ENCODE data around the gene P4HA1.

P4HA1 gene

DNA sequence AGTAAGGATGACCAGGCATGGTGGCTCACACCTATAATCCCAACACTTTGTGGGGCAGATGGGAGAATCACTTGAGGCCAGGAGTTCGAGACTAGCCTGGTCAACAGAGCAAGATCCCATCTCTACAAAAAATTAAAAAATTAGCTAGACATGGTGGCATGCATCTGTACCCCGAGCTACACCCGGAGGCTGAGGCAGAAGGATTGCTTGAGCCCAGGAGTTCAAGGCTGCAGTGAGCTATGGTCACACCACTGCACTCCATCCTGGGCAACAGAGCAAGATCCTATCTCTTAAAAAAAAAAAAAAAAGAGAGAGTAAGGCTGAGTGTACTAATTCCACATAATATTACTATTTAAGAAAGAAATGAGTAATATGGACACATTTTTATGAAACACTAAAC lies 3.8 kb downstream of the P4HA1 start:
- TF ChIP-seq POLR2AphosphoS5 (IDR thresholded peaks at IDR 0.05; ENCODE audit: low read depth, low read length): no peak
- TF ChIP-seq POLR2A (IDR thresholded peaks at IDR 0.05; ENCODE audit: low read depth, low read length): no peak
- TF ChIP-seq TAF1 (IDR thresholded peaks at IDR 0.05; ENCODE audit: borderline replicate concordance, low read depth, low read length): no peak
- DNase-seq (ENCODE audit: insufficient read length) (no peak), FAIRE-seq (no peak)

DNA sequence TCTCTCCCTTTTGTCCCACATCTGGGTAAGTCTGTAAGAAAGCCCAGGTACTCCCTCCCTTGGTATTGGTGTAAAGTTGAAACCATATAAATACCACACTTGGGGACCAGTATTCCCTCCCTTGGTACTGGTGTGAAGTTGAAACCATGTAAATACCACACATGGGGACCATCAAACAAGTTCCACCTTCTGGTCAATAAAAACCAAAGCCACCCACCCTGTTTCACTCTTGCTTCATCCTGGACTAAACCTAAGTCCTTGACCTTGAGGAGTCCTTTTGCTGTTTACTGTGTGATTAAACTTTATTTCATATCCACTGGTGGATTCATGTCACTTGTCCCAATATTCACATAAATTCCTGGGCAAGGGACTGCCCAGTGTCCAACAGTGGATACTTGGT lies 8.4 kb downstream of the P4HA1 start:
- DNase-seq (ENCODE audit: insufficient read length) (no peak), FAIRE-seq (peak; percentile 42)
- TF ChIP-seq TAF1 (IDR thresholded peaks at IDR 0.05; ENCODE audit: borderline replicate concordance, low read depth, low read length) (no peak), POLR2A (IDR thresholded peaks at IDR 0.05; ENCODE audit: low read depth, low read length) (no peak), POLR2AphosphoS5 (IDR thresholded peaks at IDR 0.05; ENCODE audit: low read depth, low read length) (no peak)

DNA sequence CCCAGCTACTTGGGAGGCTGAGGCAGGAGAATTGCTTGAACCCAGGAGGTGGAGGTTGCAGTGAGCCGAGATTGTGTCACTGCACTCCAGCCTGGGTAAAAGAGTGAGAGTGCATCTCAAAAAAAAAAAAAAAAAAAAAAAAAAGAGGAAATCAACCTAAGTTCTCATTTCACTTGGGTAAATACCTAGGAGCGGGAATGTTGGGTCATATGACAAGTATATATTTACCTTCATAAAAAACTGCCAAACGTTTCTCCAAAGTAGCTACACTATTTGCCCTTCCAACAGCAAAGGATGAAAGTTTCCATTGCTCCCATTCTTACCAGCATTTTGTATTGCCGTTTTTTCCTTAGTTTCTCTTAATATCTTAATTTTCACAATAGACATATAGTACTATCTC lies 9.8 kb downstream of the P4HA1 start:
- TF ChIP-seq TAF1 (IDR thresholded peaks at IDR 0.05; ENCODE audit: borderline replicate concordance, low read depth, low read length) (no peak), POLR2AphosphoS5 (IDR thresholded peaks at IDR 0.05; ENCODE audit: low read depth, low read length) (no peak)
- no peak for FAIRE-seq
- no peak for DNase-seq (ENCODE audit: insufficient read length)

DNA sequence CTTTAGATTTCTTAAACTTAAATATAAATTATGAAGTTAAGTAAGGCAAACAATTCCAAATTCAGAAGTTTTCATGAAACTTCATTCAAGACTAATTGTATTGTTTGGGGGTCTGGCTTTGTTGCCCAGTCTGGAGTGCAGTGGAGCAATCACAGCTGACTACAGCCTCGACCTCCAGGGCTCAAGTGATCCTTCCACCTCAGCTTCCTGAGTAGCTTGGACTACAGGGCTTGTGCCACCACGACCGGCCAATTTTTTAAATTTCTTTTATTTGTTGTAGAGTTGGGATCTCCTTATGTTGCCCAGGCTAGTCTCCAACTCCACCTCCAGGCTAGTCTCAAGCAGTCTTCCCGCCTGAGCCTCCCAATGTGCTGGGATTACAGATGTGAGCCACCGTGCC lies 12.5 kb downstream of the P4HA1 start:
- TF ChIP-seq POLR2AphosphoS5 (IDR thresholded peaks at IDR 0.05; ENCODE audit: low read depth, low read length) (no peak), POLR2A (IDR thresholded peaks at IDR 0.05; ENCODE audit: low read depth, low read length) (no peak), TAF1 (IDR thresholded peaks at IDR 0.05; ENCODE audit: borderline replicate concordance, low read depth, low read length) (no peak)
- DNase-seq (ENCODE audit: insufficient read length): no peak
- FAIRE-seq: no peak

DNA sequence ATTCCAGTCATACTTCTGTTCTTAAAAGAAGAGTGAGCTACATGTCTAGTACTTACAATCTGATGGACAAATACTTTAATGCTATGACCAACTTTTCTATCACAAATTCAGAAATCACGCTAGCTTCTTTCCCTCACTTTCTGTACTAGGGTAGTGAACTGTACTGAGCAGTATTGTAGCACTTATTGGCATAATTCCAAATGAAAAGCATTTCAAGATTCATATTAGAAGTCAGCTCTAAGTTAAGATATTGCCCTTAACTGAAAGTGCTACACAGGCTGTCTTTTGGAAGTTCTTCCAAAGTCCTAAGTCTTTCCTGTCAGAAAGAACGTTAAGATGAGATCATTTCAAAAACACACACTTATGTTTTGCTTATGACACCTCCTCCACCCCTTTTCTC lies 13.4 kb downstream of the P4HA1 start:
- DNase-seq (ENCODE audit: insufficient read length) (no peak), FAIRE-seq (no peak)
- TF ChIP-seq TAF1 (IDR thresholded peaks at IDR 0.05; ENCODE audit: borderline replicate concordance, low read depth, low read length) (no peak), POLR2AphosphoS5 (IDR thresholded peaks at IDR 0.05; ENCODE audit: low read depth, low read length) (no peak), POLR2A (IDR thresholded peaks at IDR 0.05; ENCODE audit: low read depth, low read length) (no peak)

DNA sequence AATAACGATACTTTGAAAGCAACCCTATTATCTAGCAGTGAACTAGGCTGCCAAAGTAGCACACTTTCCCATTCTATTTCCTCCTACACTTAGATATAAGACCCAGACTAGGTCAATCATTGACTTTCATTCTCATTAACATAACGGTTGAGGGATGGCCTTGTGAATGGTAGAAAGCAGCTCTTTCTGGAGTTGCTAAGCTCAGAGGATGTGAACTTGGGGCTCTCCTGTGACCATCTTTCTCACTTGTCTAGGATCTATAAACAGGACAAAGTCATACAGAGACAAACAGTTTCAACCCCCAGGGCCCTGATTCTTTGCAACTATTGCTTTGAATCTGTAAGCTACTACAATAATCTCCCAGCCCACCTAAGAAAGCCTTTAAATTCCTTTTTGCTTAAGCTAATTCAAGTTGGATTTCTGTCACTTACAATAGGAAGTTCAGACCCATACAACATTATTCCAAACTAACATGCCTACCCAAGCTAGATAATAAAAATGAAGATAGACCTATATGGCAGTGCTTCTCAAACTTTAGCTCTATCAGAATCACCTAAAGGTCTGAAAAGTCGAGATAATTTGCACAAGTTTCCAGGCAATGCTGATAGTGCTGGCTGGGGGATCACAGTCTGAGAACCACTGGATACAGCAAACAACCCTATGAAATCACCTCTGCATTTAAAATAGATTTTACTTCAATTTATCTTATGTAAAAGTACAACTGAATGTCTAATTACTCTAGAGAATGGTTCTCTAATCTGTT lies 16.7 kb downstream of the P4HA1 start:
- TF ChIP-seq TAF1 (IDR thresholded peaks at IDR 0.05; ENCODE audit: borderline replicate concordance, low read depth, low read length) (no peak), POLR2A (IDR thresholded peaks at IDR 0.05; ENCODE audit: low read depth, low read length) (no peak), POLR2AphosphoS5 (IDR thresholded peaks at IDR 0.05; ENCODE audit: low read depth, low read length) (no peak)
- FAIRE-seq: peak; percentile 76
- no peak for DNase-seq (ENCODE audit: insufficient read length)

DNA sequence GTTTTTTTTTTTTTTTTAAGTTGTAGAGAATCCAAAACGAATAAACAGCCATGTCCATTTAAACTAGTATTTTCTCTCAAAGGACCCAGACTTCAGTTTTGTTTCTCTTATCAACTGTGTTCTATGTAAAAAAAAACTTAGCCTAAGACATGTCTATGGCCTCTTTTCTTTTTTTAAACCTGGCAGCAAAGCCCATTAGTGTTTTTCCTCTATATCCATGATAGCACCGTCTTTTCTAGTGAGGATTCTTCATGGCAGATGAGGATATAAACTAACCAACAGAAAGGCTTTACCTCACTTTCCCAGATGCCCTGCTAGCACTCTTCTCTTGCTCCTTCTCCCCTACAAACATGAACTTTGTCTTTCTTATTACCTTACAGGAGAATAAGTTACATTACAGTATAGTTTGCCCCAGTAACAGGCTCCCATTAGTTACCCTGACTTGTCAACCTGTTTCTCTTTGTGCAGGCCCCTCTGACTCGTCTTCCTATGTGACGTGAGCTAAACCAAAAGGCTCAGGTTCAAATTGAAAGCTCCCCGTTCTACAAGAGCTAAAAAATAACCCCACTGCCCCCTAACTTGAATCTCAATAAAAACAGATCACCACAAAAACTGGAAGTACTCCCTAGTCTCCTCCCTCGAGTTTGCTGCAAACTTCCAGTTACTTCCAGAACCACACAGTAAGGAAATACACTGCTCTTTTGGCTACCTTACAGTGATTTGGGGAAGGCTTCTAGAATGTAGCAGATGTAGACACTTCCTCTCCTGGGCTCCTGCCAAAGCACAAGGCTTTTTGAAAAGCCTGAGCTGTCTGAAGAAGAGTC lies 20.1 kb downstream of the P4HA1 start:
- FAIRE-seq (peak; percentile 87), DNase-seq (ENCODE audit: insufficient read length) (no peak)
- TF ChIP-seq POLR2AphosphoS5 (IDR thresholded peaks at IDR 0.05; ENCODE audit: low read depth, low read length): no peak
- no peak for TF ChIP-seq POLR2A (IDR thresholded peaks at IDR 0.05; ENCODE audit: low read depth, low read length)
- TF ChIP-seq TAF1 (IDR thresholded peaks at IDR 0.05; ENCODE audit: borderline replicate concordance, low read depth, low read length): no peak

DNA sequence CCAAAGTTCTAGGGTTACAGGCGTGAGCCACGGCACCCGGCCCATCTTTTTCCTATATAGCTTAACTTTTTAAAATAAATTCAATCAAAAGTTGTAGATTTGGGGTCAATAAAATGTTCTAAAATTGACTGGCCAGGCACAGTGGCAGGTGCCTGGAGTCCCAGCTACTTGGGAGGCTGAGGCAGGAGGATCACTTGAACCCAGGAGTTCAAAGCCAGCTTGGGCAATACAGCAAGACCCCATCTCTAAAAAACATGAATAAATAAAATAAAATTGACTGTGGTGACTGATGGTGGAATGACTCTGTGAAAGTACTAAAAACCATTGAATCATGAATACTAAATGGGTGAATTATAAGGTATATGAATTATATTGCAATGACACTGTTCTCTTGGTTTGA lies 20.8 kb downstream of the P4HA1 start:
- TF ChIP-seq POLR2AphosphoS5 (IDR thresholded peaks at IDR 0.05; ENCODE audit: low read depth, low read length) (no peak), TAF1 (IDR thresholded peaks at IDR 0.05; ENCODE audit: borderline replicate concordance, low read depth, low read length) (no peak), POLR2A (IDR thresholded peaks at IDR 0.05; ENCODE audit: low read depth, low read length) (no peak)
- FAIRE-seq (no peak), DNase-seq (ENCODE audit: insufficient read length) (no peak)

DNA sequence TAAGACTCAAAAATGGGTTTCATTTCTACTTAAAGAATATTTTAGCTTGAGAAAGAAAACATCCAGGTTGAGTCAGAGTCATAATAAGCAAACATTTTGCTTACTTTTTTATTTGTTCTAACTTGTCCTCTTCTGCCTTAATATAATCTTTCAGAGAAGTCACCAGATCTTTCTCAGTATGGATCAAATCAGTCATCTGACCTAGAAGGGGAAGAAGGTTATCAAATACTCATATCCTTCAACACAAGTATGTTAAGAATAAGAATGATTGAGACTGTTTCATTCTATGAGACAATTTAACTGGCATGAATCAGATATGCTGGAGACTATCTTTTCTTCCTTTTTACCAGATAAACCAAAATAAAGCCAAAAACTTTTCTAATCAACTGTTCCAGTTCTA lies 23.0 kb downstream of the P4HA1 start:
- DNase-seq (ENCODE audit: insufficient read length) (no peak), FAIRE-seq (no peak)
- TF ChIP-seq POLR2A (IDR thresholded peaks at IDR 0.05; ENCODE audit: low read depth, low read length) (no peak), TAF1 (IDR thresholded peaks at IDR 0.05; ENCODE audit: borderline replicate concordance, low read depth, low read length) (no peak), POLR2AphosphoS5 (IDR thresholded peaks at IDR 0.05; ENCODE audit: low read depth, low read length) (no peak)

DNA sequence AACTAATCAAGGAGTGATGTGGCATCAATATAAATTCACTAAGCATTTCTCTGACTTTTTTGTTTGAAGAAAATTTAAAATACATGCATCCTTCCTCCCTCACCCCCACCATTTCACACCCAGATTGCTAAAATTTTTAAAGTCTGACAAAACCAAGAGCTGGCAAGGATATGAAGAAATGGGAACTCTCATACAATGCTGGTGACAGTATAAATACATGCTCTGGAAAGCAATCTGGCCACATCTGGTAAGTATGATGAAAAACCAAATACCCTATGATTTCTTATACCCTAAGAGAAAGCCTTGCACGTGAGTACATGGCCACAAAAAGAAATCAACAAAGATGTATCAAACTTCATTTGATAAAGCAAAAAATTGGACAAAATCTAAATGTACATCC lies 31.2 kb downstream of the P4HA1 start:
- DNase-seq (ENCODE audit: insufficient read length): no peak
- FAIRE-seq: no peak
- TF ChIP-seq POLR2AphosphoS5 (IDR thresholded peaks at IDR 0.05; ENCODE audit: low read depth, low read length): no peak
- no peak for TF ChIP-seq TAF1 (IDR thresholded peaks at IDR 0.05; ENCODE audit: borderline replicate concordance, low read depth, low read length)
- no peak for TF ChIP-seq POLR2A (IDR thresholded peaks at IDR 0.05; ENCODE audit: low read depth, low read length)

DNA sequence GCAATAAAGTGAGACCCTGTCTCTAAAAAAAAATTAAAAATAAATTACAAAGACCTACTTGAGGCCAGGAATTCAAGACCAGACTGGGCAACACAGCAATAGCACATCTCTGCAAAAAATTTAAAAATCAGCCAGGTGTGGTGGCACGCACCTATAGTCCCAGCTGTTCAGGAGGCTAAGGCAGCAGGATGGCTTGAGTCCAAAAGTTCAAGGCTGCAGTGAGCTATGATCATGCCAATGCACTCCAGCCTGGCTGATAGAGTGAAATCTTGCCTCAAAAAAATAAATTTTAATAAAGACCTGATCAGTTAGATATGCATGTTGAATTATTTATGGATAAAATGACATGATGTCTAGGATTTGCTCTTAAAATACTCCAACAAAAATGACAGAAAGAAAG lies 34.9 kb downstream of the P4HA1 start:
- DNase-seq (ENCODE audit: insufficient read length) (no peak), FAIRE-seq (no peak)
- TF ChIP-seq POLR2AphosphoS5 (IDR thresholded peaks at IDR 0.05; ENCODE audit: low read depth, low read length): no peak
- TF ChIP-seq POLR2A (IDR thresholded peaks at IDR 0.05; ENCODE audit: low read depth, low read length): no peak
- TF ChIP-seq TAF1 (IDR thresholded peaks at IDR 0.05; ENCODE audit: borderline replicate concordance, low read depth, low read length): no peak
